CD4-positive, alpha-beta T cell treated with Interleukin-15 for 1 hour (primary cell): ENCODE measurements around the gene LSAMP.

ENCODE experiments used
- DNase-seq: peaks from one replicate; pipeline ENCODE4 v3.0.0-alpha.2; 2020

The LSAMP gene

GRCh38 chr3:116350119-116350733 is 95.1 kb downstream of the LSAMP start:
- DNase-seq, result no peak

GRCh38 chr3:116348216-116348615 is 97.1 kb downstream of the LSAMP start:
- DNase-seq, result no peak

GRCh38 chr3:116342499-116342898 is 102.8 kb downstream of the LSAMP start:
- DNase-seq, result no peak

- DNase-seq, result no peak
Observed at GRCh38 chr3:116341899-116342298, 103.4 kb downstream of the LSAMP start.

GRCh38 chr3:116341381-116341780 is 103.9 kb downstream of the LSAMP start:
- DNase-seq, result no peak

GRCh38 chr3:116340680-116341216 is 104.5 kb downstream of the LSAMP start:
- no peak for DNase-seq

- no peak for DNase-seq
Observed at GRCh38 chr3:116339441-116340028, 105.8 kb downstream of the LSAMP start.

GRCh38 chr3:116338713-116339112 is 106.6 kb downstream of the LSAMP start:
- DNase-seq, result no peak

GRCh38 chr3:116337229-116337628 is 108.1 kb downstream of the LSAMP start:
- DNase-seq, result no peak

- no peak for DNase-seq
Observed at GRCh38 chr3:116331380-116331779, 113.9 kb downstream of the LSAMP start.

- DNase-seq, result no peak
Observed at GRCh38 chr3:116322750-116323375, 122.4 kb downstream of the LSAMP start.

- DNase-seq, result no peak
Observed at GRCh38 chr3:116318370-116318769, 126.9 kb downstream of the LSAMP start.

GRCh38 chr3:116316771-116317170 is 128.5 kb downstream of the LSAMP start:
- DNase-seq, result no peak

- no peak for DNase-seq
Observed at GRCh38 chr3:116314476-116314875, 130.8 kb downstream of the LSAMP start.

- no peak for DNase-seq
Observed at GRCh38 chr3:116306720-116307119, 138.6 kb downstream of the LSAMP start.

GRCh38 chr3:116306149-116306548 is 139.1 kb downstream of the LSAMP start:
- no peak for DNase-seq

GRCh38 chr3:116302087-116302747 is 143.1 kb downstream of the LSAMP start:
- DNase-seq, result no peak

GRCh38 chr3:116301422-116301821 is 143.9 kb downstream of the LSAMP start:
- no peak for DNase-seq

- DNase-seq, result no peak
Observed at GRCh38 chr3:116300226-116300625, 145.1 kb downstream of the LSAMP start.

GRCh38 chr3:116299646-116300081 is 145.6 kb downstream of the LSAMP start:
- no peak for DNase-seq

- no peak for DNase-seq
Observed at GRCh38 chr3:116298151-116298550, 147.1 kb downstream of the LSAMP start.

- DNase-seq, result no peak
Observed at GRCh38 chr3:116291141-116291540, 154.1 kb downstream of the LSAMP start.

GRCh38 chr3:116288485-116288884 is 156.8 kb downstream of the LSAMP start:
- no peak for DNase-seq
